NCI-H748 (cell line): Measurements from ENCODE around the gene MFAP3.
"Not testable (repeated sequence)": the region's sequence is repeated elsewhere in the genome, so short reads cannot be mapped to it uniquely, and the experiment has no call there.

Source experiments
- DNase-seq: peaks from one replicate; lab custom pipeline; 2025; ENCODE audit not compliant: unreplicated experiment; lab: John Stamatoyannopoulos, UW

MFAP3 gene

GRCh38 chr5:154049636-154050035, 10.9 kb downstream of the MFAP3 start:
- DNase-seq = no peak

GRCh38 chr5:154053468-154053867, 14.7 kb downstream of the MFAP3 start:
- DNase-seq = no peak

GRCh38 chr5:154055201-154055600, 16.4 kb downstream of the MFAP3 start:
- peak; percentile 3 for DNase-seq

- DNase-seq = peak; percentile 31
These were observed 19.6 kb downstream of the MFAP3 start for GRCh38 chr5:154058055-154059038.

- no peak for DNase-seq
These were observed 20.3 kb downstream of the MFAP3 start for GRCh38 chr5:154059039-154059430.

GRCh38 chr5:154059583-154059982, 20.8 kb downstream of the MFAP3 start:
- DNase-seq = no peak

GRCh38 chr5:154060606-154061005, 21.8 kb downstream of the MFAP3 start:
- DNase-seq = no peak

- DNase-seq = no peak
These were observed 24.6 kb downstream of the MFAP3 start for GRCh38 chr5:154063372-154063771.

- DNase-seq = no peak
These were observed 27.2 kb downstream of the MFAP3 start for GRCh38 chr5:154065971-154066370.

- DNase-seq = not testable (repeated sequence)
These were observed 31.1 kb downstream of the MFAP3 start for GRCh38 chr5:154069854-154070253.

GRCh38 chr5:154071799-154072413, 33.1 kb downstream of the MFAP3 start:
- no peak for DNase-seq

GRCh38 chr5:154072414-154073171, 33.8 kb downstream of the MFAP3 start:
- DNase-seq = peak; percentile 73

- no peak for DNase-seq
These were observed 37.6 kb downstream of the MFAP3 start for GRCh38 chr5:154076240-154076922.

GRCh38 chr5:154077696-154078095, 38.9 kb downstream of the MFAP3 start:
- DNase-seq = no peak

GRCh38 chr5:154078272-154078671, 39.5 kb downstream of the MFAP3 start:
- DNase-seq = peak; percentile 98

- DNase-seq = no peak
These were observed 42.5 kb downstream of the MFAP3 start for GRCh38 chr5:154081246-154081645.

GRCh38 chr5:154084062-154084639, 45.4 kb downstream of the MFAP3 start:
- DNase-seq = no peak

- DNase-seq = peak; percentile 51
These were observed 47.4 kb downstream of the MFAP3 start for GRCh38 chr5:154086146-154086545.

- DNase-seq = no peak
These were observed 47.9 kb downstream of the MFAP3 start for GRCh38 chr5:154086641-154087040.

- peak; percentile 86 for DNase-seq
These were observed 48.5 kb downstream of the MFAP3 start for GRCh38 chr5:154087260-154087659.

GRCh38 chr5:154088801-154089200, 50.0 kb downstream of the MFAP3 start:
- DNase-seq = no peak
